DOHH2 (cell line): ENCODE data around the gene PGAM2.

Experiments used
- H3F3A ChIP-seq: fragments of 200-600 bp; sonication (generic), shearing (Covaris generic); 2 replicates; pipeline ENCODE4 v1.6.0; 2016; ENCODE audit warnings: antibody characterized with exemption, mild to moderate bottlenecking; ENCODE audit not compliant: control insufficient read depth, insufficient read depth
- H3K27ac ChIP-seq: fragments of 200-600 bp; sonication (generic); 2 replicates; pipeline ENCODE4 v1.5.1; 2014; ENCODE audit warnings: low read depth, mild to moderate bottlenecking, low read length, moderate library complexity
- H3K27me3 ChIP-seq: fragments of 200-600 bp; sonication (generic); 2 replicates; pipeline ENCODE4 v1.6.1; 2014; ENCODE audit warnings: mild to moderate bottlenecking, low read length, mixed read lengths; ENCODE audit not compliant: control insufficient read depth
- H3K36me3 ChIP-seq: fragments of 200-600 bp; sonication (generic); 2 replicates; pipeline ENCODE4 v1.6.1; 2014; ENCODE audit warnings: mild to moderate bottlenecking, low read length, moderate library complexity, mixed read lengths; ENCODE audit not compliant: control insufficient read depth
- H3K4me1 ChIP-seq: fragments of 200-600 bp; sonication (generic); 2 replicates; pipeline ENCODE4 v1.6.1; 2014; ENCODE audit warnings: mild to moderate bottlenecking, low read length, mixed read lengths; ENCODE audit not compliant: control insufficient read depth
- H3K4me2 ChIP-seq: fragments of 200-600 bp; sonication (generic); 2 replicates; pipeline ENCODE4 v1.6.0; 2014; ENCODE audit warnings: mild to moderate bottlenecking, low read length, moderate library complexity
- H3K4me3 ChIP-seq: fragments of 200-600 bp; sonication (generic); 2 replicates; pipeline ENCODE4 v1.5.1; 2014; ENCODE audit warnings: mild to moderate bottlenecking, low read length, mixed read lengths
- H3K79me2 ChIP-seq: fragments of 200-600 bp; sonication (generic); 2 replicates; pipeline ENCODE4 v1.6.1; 2014; ENCODE audit warnings: mild to moderate bottlenecking, low read length, mixed read lengths; ENCODE audit not compliant: control insufficient read depth
- H3K9me2 ChIP-seq: fragments of 200-600 bp; sonication (generic); replicated peaks from 2 replicates; pipeline ENCODE4 v1.6.1; 2014; ENCODE audit warnings: mild to moderate bottlenecking, low read length, mixed read lengths; ENCODE audit not compliant: control insufficient read depth
- H3K9me3 ChIP-seq: fragments of 200-600 bp; sonication (generic); 2 replicates; pipeline ENCODE4 v1.6.1; 2014; ENCODE audit warnings: antibody characterized with exemption, low read length, mixed read lengths; ENCODE audit not compliant: control insufficient read depth, insufficient read depth
- H4K20me1 ChIP-seq: fragments of 200-600 bp; sonication (generic); 2 replicates; pipeline ENCODE4 v1.6.0; 2014; ENCODE audit warnings: low read depth, mild to moderate bottlenecking, antibody characterized with exemption, low read length, moderate library complexity; ENCODE audit not compliant: control insufficient read depth, insufficient read depth
- EZH2phosphoT487 ChIP-seq: fragments of 200-600 bp; sonication (generic); IDR thresholded peaks from 2 replicates; pipeline ENCODE4 v1.6.1; 2017; ENCODE audit warnings: borderline replicate concordance, mild to moderate bottlenecking, antibody characterized with exemption, low read length, moderate library complexity, mixed read lengths
- TF ChIP-seq, protein P1 (sequence below): fragments of 200-600 bp; sonication (generic); IDR thresholded peaks from one replicate; pipeline ENCODE4 v1.5.1; 2014; ENCODE audit warnings: antibody characterized with exemption, mild to moderate bottlenecking, low read depth, low read length; ENCODE audit not compliant: poor library complexity, severe bottlenecking

The PGAM2 gene

GRCh38 chr7:44110719-44111635 lies 45.6 kb upstream of the PGAM2 start:
- H3K4me1 ChIP-seq, result no peaks in the 10 kb centered on the region
- H3K27ac ChIP-seq, result no peak overlapping the region
- no peaks in the 10 kb centered on the region for H3F3A ChIP-seq
- H3K36me3 ChIP-seq, result peaks cover 24% of the 10 kb centered on the region
- no peak overlapping the region for H3K4me2 ChIP-seq
- H3K27me3 ChIP-seq, result peaks cover 8% of the 10 kb centered on the region
- H3K4me3 ChIP-seq, result no peak overlapping the region
- no peaks in the 10 kb centered on the region for H4K20me1 ChIP-seq
- TF ChIP-seq, protein P1, sequence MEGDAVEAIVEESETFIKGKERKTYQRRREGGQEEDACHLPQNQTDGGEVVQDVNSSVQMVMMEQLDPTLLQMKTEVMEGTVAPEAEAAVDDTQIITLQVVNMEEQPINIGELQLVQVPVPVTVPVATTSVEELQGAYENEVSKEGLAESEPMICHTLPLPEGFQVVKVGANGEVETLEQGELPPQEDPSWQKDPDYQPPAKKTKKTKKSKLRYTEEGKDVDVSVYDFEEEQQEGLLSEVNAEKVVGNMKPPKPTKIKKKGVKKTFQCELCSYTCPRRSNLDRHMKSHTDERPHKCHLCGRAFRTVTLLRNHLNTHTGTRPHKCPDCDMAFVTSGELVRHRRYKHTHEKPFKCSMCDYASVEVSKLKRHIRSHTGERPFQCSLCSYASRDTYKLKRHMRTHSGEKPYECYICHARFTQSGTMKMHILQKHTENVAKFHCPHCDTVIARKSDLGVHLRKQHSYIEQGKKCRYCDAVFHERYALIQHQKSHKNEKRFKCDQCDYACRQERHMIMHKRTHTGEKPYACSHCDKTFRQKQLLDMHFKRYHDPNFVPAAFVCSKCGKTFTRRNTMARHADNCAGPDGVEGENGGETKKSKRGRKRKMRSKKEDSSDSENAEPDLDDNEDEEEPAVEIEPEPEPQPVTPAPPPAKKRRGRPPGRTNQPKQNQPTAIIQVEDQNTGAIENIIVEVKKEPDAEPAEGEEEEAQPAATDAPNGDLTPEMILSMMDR, result no peak
- no peak for TF ChIP-seq EZH2phosphoT487
- H3K79me2 ChIP-seq, result no peaks in the 10 kb centered on the region
- H3K9me2 ChIP-seq, result no peaks in the 10 kb centered on the region
- no peaks in the 10 kb centered on the region for H3K9me3 ChIP-seq

GRCh38 chr7:44109991-44110390 lies 44.6 kb upstream of the PGAM2 start:
- H4K20me1 ChIP-seq, result no peaks in the 10 kb centered on the region
- no peak overlapping the region for H3K27ac ChIP-seq
- H3K9me3 ChIP-seq, result no peaks in the 10 kb centered on the region
- no peak overlapping the region for H3K4me2 ChIP-seq
- no peaks in the 10 kb centered on the region for H3K9me2 ChIP-seq
- no peak for TF ChIP-seq EZH2phosphoT487
- TF ChIP-seq, protein P1, result no peak
- peaks cover 17% of the 10 kb centered on the region for H3K27me3 ChIP-seq
- H3F3A ChIP-seq, result no peaks in the 10 kb centered on the region
- no peaks in the 10 kb centered on the region for H3K79me2 ChIP-seq
- H3K36me3 ChIP-seq, result peaks cover 15% of the 10 kb centered on the region
- no peaks in the 10 kb centered on the region for H3K4me1 ChIP-seq
- H3K4me3 ChIP-seq, result no peak overlapping the region

- Histone ChIP-seq H3K36me3 (peaks cover 5% of the 10 kb centered on the region), H4K20me1 (no peaks in the 10 kb centered on the region), H3K9me3 (no peaks in the 10 kb centered on the region), H3K9me2 (no peaks in the 10 kb centered on the region), H3K4me3 (no peak overlapping the region), H3K27ac (no peak overlapping the region), H3K79me2 (no peaks in the 10 kb centered on the region), H3K4me1 (peaks cover 5% of the 10 kb centered on the region; the same call in 1 of the 2 replicates), H3K4me2 (no peak overlapping the region), H3K27me3 (peaks cover 25% of the 10 kb centered on the region), H3F3A (no peaks in the 10 kb centered on the region)
- TF ChIP-seq EZH2phosphoT487, result no peak
- TF ChIP-seq, protein P1, result peak; percentile 48
Observed at GRCh38 chr7:44108768-44109750, 43.7 kb upstream of the PGAM2 start.
